ENCODE data around the gene CDK18. TPM values are rescaled to one million over a fixed set of nuclear protein-coding genes. Genes with fewer than 3 reads are reported as not detected.
A peak's percentile ranks its signal among the peaks of the same experiment; 100 is the strongest.

CDK18 gene
- total and polyA plus RNA-seq, 9 of the 15 experiments (the other 6 are each of a cell fraction or from before 2014, with no cell fraction given), result 0.05 to 0.69 (median 0.17) TPM; not detected in 2

DNA sequence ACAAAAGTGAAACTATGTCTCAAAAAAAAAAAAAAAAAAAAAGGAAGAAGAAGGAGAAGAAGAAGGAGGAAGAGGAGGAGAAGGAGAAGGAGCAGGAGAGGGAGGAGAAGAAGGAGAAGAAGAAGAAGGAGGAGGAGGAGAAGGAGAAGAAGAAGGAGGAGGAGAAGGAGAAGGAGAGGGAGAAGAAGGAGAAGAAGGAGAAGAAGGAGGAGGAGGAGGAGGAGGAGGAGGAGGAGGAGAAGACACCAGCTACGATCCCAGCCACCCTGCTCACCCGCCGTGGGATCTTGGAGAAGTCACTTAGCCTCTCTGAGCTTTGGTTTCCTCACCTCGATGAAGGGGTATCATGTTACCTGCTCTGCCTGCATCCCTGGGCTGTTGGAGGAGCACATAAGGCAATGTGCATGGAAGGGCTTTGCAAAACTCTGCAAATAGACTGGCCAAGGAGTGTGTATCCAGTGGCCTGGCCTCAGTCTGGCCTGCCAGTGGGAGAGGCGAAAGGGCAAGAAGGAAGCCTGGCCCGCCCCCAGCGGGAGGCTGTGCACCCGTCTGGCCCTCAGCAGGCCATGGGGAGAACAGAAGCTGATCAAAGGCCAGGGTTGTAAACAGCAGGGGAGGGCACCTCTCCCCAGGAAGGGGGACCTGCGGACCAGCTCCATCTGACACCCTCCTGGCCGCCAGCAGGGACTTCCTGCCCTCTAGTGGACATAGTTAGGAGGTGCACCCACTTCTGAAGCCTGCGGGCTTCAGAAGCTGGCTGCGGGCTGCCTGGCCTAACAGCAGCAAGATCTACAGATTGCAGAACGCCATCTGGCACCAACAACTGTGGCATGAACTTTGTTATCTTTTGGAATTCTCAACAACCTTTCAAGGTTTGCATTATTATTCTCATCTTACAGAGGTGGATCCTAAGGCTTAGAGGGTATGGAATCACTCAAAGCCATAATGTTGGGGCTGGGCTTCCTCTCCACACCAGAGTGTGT, 19.2 kb upstream of the CDK18 start (continued):
- TF ChIP-seq, protein P1, sequence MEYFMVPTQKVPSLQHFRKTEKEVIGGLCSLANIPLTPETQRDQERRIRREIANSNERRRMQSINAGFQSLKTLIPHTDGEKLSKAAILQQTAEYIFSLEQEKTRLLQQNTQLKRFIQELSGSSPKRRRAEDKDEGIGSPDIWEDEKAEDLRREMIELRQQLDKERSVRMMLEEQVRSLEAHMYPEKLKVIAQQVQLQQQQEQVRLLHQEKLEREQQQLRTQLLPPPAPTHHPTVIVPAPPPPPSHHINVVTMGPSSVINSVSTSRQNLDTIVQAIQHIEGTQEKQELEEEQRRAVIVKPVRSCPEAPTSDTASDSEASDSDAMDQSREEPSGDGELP (CRISPR knock-in tag; IDR thresholded peaks at IDR 0.05; ENCODE audit: borderline replicate concordance), result peak; percentile 50; the same call in 1 of the 2 replicates
- TF ChIP-seq, protein P2, sequence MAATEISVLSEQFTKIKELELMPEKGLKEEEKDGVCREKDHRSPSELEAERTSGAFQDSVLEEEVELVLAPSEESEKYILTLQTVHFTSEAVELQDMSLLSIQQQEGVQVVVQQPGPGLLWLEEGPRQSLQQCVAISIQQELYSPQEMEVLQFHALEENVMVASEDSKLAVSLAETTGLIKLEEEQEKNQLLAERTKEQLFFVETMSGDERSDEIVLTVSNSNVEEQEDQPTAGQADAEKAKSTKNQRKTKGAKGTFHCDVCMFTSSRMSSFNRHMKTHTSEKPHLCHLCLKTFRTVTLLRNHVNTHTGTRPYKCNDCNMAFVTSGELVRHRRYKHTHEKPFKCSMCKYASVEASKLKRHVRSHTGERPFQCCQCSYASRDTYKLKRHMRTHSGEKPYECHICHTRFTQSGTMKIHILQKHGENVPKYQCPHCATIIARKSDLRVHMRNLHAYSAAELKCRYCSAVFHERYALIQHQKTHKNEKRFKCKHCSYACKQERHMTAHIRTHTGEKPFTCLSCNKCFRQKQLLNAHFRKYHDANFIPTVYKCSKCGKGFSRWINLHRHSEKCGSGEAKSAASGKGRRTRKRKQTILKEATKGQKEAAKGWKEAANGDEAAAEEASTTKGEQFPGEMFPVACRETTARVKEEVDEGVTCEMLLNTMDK (IDR thresholded peaks at IDR 0.05; ENCODE audit: borderline replicate concordance, insufficient read depth, low read depth, low read length, poor library complexity, severe bottlenecking), result no peak
- TF ChIP-seq CBFA2T3 (IDR thresholded peaks at IDR 0.05) (no peak), ARHGAP35 (IDR thresholded peaks at IDR 0.05; ENCODE audit: partially characterized antibody) (no peak), ZNF263 (CRISPR knock-in tag; IDR thresholded peaks at IDR 0.05; ENCODE audit: borderline replicate concordance) (peak; percentile 49; the same call in 1 of the 2 replicates), PHF20 (IDR thresholded peaks at IDR 0.05; ENCODE audit: partially characterized antibody) (no peak), CC2D1A (IDR thresholded peaks at IDR 0.05) (peak; percentile 81), ARID2 (IDR thresholded peaks at IDR 0.05) (peak; percentile 86)
- TF ChIP-seq, protein P3, sequence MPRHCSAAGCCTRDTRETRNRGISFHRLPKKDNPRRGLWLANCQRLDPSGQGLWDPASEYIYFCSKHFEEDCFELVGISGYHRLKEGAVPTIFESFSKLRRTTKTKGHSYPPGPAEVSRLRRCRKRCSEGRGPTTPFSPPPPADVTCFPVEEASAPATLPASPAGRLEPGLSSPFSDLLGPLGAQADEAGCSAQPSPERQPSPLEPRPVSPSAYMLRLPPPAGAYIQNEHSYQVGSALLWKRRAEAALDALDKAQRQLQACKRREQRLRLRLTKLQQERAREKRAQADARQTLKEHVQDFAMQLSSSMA (CRISPR knock-in tag; IDR thresholded peaks at IDR 0.05), result no peak
- TF ChIP-seq, protein P4, sequence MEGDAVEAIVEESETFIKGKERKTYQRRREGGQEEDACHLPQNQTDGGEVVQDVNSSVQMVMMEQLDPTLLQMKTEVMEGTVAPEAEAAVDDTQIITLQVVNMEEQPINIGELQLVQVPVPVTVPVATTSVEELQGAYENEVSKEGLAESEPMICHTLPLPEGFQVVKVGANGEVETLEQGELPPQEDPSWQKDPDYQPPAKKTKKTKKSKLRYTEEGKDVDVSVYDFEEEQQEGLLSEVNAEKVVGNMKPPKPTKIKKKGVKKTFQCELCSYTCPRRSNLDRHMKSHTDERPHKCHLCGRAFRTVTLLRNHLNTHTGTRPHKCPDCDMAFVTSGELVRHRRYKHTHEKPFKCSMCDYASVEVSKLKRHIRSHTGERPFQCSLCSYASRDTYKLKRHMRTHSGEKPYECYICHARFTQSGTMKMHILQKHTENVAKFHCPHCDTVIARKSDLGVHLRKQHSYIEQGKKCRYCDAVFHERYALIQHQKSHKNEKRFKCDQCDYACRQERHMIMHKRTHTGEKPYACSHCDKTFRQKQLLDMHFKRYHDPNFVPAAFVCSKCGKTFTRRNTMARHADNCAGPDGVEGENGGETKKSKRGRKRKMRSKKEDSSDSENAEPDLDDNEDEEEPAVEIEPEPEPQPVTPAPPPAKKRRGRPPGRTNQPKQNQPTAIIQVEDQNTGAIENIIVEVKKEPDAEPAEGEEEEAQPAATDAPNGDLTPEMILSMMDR (IDR thresholded peaks at IDR 0.05 in 2 of 3, conservative IDR thresholded peaks at IDR 0.05 in 1 of 3; ENCODE audit: insufficient read depth in 2 of 3, low read depth in 1 of 3, low read length in 3 of 3), result peak; percentile 97 to 98 (median 98)
- TF ChIP-seq, protein P5, sequence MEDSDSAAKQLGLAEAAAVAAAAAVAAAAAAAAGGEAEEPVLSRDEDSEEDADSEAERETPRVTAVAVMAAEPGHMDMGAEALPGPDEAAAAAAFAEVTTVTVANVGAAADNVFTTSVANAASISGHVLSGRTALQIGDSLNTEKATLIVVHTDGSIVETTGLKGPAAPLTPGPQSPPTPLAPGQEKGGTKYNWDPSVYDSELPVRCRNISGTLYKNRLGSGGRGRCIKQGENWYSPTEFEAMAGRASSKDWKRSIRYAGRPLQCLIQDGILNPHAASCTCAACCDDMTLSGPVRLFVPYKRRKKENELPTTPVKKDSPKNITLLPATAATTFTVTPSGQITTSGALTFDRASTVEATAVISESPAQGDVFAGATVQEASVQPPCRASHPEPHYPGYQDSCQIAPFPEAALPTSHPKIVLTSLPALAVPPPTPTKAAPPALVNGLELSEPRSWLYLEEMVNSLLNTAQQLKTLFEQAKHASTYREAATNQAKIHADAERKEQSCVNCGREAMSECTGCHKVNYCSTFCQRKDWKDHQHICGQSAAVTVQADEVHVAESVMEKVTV (CRISPR knock-in tag; IDR thresholded peaks at IDR 0.05), result peak; percentile 85
